C4-2B (cell line): ENCODE results near the gene TSPEAR.

Experiments used
- H3K27ac ChIP-seq: fragments of 450-650 bp; 2 replicates; pipeline ENCODE4 v1.5.1; 2017
- ZFX ChIP-seq: fragments of 450-650 bp; IDR thresholded peaks from 2 replicates; pipeline ENCODE4 v1.6.1; 2017
- TF ChIP-seq, protein P1 (sequence below): fragments of 450-650 bp; conservative IDR thresholded peaks from 2 replicates; pipeline ENCODE4 v1.5.1; 2017; ENCODE audit warnings: mild to moderate bottlenecking

Gene TSPEAR

DNA sequence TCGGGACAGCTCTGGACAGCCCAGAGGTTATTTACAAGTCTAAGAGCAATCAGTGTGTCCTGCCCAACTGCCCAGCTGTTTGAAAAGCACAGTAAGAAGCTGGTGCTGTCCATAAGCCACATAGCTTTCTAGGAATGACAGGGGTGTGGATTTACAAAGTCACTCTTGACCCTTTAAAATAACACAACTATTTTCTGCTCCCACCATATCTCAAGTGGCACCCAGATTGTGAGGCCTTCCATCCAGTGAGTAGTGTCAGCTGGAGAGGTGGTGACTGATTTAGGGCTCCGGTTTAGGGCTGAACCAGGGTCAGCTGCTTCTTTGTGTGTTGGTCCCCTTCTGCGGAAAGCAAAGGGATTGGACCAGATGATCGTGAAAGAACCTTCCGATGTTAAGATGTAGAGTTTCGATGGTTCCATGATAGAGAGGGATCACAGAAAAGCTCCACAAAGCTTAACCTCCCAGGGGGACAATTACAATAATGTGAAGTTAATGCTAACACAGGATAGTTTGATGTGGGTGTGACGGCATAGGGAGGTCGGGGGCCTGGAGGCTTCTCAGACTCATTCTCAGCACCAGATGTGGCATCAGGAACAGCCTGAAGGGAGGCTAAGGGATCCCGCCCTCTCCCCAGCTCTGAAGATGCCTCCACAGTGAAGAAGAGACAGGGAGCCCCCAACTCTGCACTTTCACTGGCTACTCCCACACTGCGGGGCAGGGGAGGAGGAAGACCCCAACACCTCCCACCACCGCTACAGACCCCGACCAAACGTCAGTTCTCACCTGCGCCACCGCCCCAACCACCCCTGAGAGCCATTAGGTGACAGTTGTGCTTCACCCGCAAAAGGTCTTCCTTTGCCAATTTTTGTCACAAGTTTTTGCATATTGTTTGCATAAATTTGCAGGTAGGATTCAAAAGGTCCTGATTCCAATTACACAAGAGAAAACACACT is 215.5 kb downstream of the TSPEAR start:
- no peak overlapping the region for H3K27ac ChIP-seq
- TF ChIP-seq ZFX: no peak
- TF ChIP-seq, protein P1, sequence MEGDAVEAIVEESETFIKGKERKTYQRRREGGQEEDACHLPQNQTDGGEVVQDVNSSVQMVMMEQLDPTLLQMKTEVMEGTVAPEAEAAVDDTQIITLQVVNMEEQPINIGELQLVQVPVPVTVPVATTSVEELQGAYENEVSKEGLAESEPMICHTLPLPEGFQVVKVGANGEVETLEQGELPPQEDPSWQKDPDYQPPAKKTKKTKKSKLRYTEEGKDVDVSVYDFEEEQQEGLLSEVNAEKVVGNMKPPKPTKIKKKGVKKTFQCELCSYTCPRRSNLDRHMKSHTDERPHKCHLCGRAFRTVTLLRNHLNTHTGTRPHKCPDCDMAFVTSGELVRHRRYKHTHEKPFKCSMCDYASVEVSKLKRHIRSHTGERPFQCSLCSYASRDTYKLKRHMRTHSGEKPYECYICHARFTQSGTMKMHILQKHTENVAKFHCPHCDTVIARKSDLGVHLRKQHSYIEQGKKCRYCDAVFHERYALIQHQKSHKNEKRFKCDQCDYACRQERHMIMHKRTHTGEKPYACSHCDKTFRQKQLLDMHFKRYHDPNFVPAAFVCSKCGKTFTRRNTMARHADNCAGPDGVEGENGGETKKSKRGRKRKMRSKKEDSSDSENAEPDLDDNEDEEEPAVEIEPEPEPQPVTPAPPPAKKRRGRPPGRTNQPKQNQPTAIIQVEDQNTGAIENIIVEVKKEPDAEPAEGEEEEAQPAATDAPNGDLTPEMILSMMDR: no peak

DNA sequence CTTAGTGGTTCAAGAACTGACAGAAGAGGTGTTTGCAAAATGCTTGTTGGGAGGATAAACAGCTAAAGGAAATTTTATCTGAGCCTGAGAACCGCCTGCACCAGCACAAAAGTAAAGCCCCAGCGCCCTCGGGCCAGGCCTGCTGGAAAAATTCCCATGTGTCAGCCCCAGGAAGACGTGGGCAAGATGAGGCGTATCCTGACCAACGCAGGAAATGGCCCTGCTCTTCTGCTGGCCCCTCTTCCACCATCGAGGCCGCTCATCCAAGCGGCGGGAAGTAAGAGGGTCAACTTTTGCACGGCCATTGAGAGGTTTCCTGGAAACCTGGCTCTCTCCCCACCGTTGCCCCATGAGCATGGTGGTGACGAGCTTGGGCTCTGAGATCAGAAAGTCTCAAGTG is 216.4 kb downstream of the TSPEAR start:
- H3K27ac ChIP-seq: no peak overlapping the region
- TF ChIP-seq, protein P1: no peak
- TF ChIP-seq ZFX: no peak

DNA sequence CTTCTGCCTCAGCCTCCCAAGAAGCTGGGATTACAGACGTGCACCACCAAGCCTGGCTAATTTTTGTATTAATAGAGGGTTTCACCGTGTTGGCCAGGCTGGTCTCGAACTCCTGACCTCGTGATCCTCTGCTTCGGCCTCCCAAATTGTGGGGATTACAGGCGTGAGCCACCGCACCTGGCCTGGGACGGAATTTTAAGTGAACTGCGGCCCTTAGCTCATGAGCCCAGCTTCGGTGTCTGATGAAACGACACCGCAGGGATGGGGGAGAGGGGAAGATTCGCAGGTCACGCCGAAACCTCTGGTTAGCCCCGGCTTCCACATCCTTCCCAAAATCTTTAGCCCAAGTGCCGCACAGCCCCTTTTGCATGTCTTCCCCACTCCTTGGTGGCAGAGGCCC is 217.0 kb downstream of the TSPEAR start:
- H3K27ac ChIP-seq: no peak overlapping the region
- no peak for TF ChIP-seq ZFX
- TF ChIP-seq, protein P1: no peak

DNA sequence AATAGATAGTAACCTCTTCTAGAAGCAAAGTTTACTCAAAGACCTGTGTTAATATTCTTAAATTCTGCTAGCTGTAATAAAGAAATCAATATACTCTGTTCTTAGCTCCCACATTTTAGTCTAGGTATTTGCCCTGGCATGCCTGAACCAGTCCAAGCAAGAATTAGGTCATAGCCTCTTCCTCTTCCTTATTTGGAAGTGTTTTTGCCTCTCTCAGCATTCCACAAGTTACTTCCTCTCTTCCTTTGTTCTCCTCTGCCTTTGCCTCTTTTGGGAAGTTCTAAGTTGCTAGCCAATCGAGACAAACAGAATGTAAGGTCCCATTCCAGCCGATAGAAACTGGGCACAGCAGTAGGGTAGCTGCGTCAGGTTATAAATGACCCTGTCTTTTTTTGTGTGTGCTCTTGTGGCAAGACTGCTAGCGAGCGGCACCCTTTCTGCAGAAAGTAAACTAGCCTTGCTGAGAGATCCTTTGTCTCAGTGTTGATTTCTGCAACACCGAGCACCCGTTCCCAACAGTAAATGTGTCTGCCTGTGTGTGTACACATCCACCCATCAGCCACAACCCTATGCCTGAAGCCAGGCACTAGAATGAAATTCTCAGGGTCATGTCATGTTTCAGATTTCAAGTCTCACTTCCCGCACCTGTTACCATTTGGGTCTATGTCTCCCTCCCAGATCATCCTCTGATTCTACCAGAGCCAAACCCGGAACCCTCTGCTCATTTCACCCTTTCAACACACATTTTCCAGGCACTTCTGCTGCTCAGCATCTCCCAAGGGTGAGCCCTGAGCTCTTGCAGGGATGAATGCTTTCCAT is 218.6 kb downstream of the TSPEAR start:
- no peak overlapping the region for H3K27ac ChIP-seq
- TF ChIP-seq ZFX: no peak
- TF ChIP-seq, protein P1: no peak

DNA sequence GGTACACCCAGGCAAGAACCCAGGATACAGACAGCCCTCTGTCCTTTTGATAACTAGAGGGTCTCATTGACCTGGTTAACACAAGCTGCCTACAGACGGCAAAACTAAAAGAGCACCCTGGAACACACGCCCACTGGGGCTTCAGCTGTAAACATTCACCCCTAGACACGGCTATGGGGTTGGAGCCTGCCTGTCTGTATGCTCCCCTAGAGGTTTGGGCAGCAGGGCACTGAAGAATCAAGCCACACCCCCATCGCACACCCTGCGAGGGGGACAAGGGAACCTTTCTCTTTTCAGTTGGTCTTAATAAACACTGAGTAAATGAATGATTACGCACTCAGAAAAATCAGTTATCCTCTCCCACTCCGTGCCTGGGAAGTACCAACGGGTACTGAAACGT is 220.6 kb downstream of the TSPEAR start:
- H3K27ac ChIP-seq: no peak overlapping the region
- no peak for TF ChIP-seq ZFX
- TF ChIP-seq, protein P1: no peak

DNA sequence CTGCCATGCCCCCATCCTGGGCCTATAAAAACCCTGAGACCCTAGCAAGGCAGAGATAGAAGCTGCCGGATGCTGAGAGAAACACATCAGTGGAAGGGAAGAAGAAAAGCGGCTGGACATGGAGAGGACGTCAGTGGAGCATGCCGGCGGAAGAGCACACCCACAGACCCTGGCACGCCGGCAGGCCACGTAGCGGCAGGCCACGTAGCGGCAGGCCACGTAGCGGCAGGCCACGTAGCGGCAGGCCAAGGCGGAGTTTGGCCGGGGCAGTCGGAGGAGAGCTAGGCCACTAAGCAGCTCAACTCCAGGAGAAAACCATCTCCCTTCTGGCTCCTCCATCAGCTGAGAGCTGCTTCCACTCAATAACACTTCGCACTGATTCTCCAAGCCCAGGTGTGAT is 221.0 kb downstream of the TSPEAR start:
- no peak overlapping the region for H3K27ac ChIP-seq
- TF ChIP-seq, protein P1: no peak
- no peak for TF ChIP-seq ZFX

DNA sequence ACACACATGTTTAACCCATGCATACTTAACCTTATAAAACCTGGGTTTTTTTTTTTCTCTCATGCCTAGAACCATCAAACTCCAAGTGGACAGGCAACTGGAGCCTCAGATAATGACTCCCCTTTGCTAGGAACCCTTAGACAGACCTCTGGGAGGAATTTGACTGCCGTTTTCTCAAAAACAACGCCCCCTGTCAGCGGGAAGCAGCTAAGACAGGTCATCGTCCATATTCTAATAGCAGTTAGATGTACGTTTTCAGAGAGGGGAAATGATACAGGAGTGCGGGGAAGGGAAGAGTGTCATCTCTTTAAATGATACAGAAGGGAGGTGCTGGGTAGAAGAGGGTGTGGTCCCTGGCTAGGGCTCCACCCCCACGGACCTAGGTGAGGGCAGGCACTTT is 221.4 kb downstream of the TSPEAR start:
- TF ChIP-seq ZFX: no peak
- TF ChIP-seq, protein P1: peak; percentile 48

More for the DNA sequence above, 221.4 kb downstream of the TSPEAR start:
- H3K27ac ChIP-seq: no peak overlapping the region
